ENCODE measurements around the gene CPNE6. TPM values are rescaled to one million over a fixed set of nuclear protein-coding genes. Genes with fewer than 3 reads are reported as not detected.

The CPNE6 gene
- total and polyA plus RNA-seq, 8 donors, result 0.12 TPM; not detected in 7

DNA sequence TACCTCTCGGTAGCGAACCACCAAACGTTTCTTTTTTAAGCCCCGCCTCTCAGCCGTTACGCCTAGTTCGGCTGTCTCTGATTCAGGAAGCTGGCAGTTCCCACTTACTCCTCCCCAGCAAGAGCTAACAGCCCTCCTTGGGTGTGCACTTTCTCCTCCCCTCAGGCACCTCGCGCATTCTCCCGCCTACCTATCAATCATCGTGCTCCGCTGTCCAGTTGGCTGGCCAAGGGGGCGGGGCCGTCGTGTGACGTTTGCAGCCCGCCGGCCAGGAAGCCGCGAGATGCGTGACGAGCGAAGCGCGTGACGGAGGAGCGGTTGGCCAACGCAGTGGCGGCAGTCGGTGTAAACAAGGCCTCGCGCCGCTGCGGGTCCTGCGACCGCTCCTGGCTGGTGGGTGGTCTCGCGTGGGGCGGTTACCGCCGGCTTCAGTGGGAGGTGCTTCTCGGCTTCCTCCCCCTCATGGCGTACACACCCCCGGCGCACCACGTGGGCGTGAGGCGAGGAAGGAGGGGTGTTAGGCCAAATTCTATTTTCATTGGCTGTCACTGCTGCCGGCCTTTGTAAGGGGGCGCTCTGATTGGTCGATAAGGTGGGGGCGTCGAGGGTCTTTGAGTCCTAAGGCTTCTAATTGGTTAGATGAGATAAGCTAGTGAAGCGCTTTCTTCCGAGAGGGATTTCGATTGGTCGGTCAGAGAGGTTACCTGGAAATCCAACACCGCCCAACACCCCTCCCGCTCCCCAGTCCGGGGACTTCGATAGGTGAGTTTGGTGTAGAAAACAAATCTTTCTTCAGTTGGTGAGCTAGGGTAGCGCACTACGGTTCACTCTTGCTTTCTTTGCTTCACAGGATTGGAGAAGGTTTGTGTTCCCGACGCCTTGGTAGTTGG is 43.4 kb downstream of the CPNE6 start, which contains the start of the genes DCAF11 and NRL:
Gene DCAF11 (plus strand): TSS at position 246 of the 890 bp plus-strand sequence. CDS start 818 bp downstream, outside the sequence.
Gene NRL (minus strand): TSS at position 418 of the 890 bp plus-strand sequence. CDS start 32,101 bp downstream, outside the sequence.
- TF ChIP-seq, protein P1, sequence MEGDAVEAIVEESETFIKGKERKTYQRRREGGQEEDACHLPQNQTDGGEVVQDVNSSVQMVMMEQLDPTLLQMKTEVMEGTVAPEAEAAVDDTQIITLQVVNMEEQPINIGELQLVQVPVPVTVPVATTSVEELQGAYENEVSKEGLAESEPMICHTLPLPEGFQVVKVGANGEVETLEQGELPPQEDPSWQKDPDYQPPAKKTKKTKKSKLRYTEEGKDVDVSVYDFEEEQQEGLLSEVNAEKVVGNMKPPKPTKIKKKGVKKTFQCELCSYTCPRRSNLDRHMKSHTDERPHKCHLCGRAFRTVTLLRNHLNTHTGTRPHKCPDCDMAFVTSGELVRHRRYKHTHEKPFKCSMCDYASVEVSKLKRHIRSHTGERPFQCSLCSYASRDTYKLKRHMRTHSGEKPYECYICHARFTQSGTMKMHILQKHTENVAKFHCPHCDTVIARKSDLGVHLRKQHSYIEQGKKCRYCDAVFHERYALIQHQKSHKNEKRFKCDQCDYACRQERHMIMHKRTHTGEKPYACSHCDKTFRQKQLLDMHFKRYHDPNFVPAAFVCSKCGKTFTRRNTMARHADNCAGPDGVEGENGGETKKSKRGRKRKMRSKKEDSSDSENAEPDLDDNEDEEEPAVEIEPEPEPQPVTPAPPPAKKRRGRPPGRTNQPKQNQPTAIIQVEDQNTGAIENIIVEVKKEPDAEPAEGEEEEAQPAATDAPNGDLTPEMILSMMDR (IDR thresholded peaks at IDR 0.05), result no peak
- ATAC-seq (peak; percentile 93), DNase-seq (peak; percentile 97 to 100 (median 99))
- Histone ChIP-seq H3K36me3 (peaks cover 0 to 29% of the 10 kb centered on the region in 2 donors), H3K4me1 (peaks cover 6 to 30% of the 10 kb centered on the region in 2 donors), H3K9me3 (no peaks in the 10 kb centered on the region), H3K27me3 (no peaks in the 10 kb centered on the region), H3K27ac (peak within 1 kb of the TSS; percentile 99 to 100), H3K4me3 (peak within 1 kb of the TSS; percentile 60 to 88)
- intact Hi-C loops (cut with DNase I), result no loop called here

- H3K27ac ChIP-seq, result peak overlapping the region; percentile 99 to 100
- ATAC-seq (no peak), DNase-seq (peak in 1 of 4 donors; percentile 72)
- peak overlapping the region; percentile 60 to 88 for H3K4me3 ChIP-seq
- peaks cover 6 to 29% of the 10 kb centered on the region in 2 donors for H3K4me1 ChIP-seq
- intact Hi-C loops (cut with DNase I), result no loop called here
- H3K27me3 ChIP-seq, result no peaks in the 10 kb centered on the region
- TF ChIP-seq, protein P1 (IDR thresholded peaks at IDR 0.05), result no peak
- peaks cover 0 to 37% of the 10 kb centered on the region in 2 donors for H3K36me3 ChIP-seq
- H3K9me3 ChIP-seq, result no peaks in the 10 kb centered on the region
Observed at GRCh38 chr14:24115422-24116127, 44.2 kb downstream of the CPNE6 start.

DNA sequence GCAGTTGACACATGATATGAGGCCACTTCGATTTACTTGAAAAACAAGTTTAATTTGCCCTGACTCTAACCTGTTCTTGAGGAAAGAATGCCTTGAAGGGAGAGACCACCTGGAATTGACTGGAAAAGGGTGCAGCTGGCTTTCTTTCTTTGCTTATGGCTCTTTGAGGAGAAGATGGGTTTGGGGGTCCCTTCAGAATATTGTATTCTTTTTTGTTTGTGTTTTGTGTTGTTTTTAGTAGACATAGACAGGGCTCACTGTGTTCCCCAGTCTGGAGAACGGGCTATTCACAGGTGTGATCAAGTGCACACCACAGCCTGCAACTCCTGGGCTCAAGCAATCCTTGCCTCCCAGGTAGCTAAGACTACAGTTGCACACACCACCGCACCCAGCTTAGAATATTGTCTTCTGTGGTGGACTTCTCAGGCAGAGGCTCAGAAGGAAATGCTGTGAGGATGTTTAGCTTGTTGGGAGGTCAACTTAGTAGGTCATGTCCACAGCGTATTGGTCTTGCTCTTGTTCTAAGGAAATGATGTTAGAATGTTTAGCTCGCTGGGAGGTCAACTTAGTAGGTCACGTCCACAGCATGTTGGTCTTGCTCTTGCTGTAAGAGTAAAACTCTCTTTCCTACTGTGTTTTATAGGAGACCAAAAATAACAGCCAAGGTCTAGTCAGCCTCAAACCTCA is 44.9 kb downstream of the CPNE6 start:
- Histone ChIP-seq H3K9me3 (no peaks in the 10 kb centered on the region), H3K27me3 (no peaks in the 10 kb centered on the region), H3K4me3 (peak overlapping the region; percentile 60 to 88), H3K36me3 (peaks cover 0 to 44% of the 10 kb centered on the region in 2 donors), H3K27ac (no peak overlapping the region), H3K4me1 (peaks cover 6 to 28% of the 10 kb centered on the region in 2 donors)
- DNase-seq (no peak), ATAC-seq (no peak)
- intact Hi-C loops (cut with DNase I), result no loop called here
- TF ChIP-seq, protein P1 (IDR thresholded peaks at IDR 0.05), result no peak

GRCh38 chr14:24117179-24117578 is 45.8 kb downstream of the CPNE6 start:
- no peak overlapping the region for H3K4me3 ChIP-seq
- no peaks in the 10 kb centered on the region for H3K27me3 ChIP-seq
- peak in 1 of 4 donors; percentile 63 for DNase-seq
- TF ChIP-seq, protein P1 (IDR thresholded peaks at IDR 0.05), result no peak
- peaks cover 6 to 28% of the 10 kb centered on the region in 2 donors for H3K4me1 ChIP-seq
- no peak for ATAC-seq
- no peak overlapping the region for H3K27ac ChIP-seq
- intact Hi-C loops (cut with DNase I), result no loop called here
- peaks cover 0 to 53% of the 10 kb centered on the region in 2 donors for H3K36me3 ChIP-seq
- H3K9me3 ChIP-seq, result no peaks in the 10 kb centered on the region
